Endometrial microvascular endothelial cells (primary cell): Measurements from ENCODE around the gene LEKR1. TPM values are rescaled to one million over a fixed set of nuclear protein-coding genes. Genes with fewer than 3 reads are reported as not detected.
"Not testable (repeated sequence)": the region's sequence is repeated elsewhere in the genome, so short reads cannot be mapped to it uniquely, and the experiment has no call there.

ENCODE experiments used
- in situ Hi-C: cut with HindIII; loops from 2 replicates; pipeline ENCODE4 v1.10.0; 2017; ENCODE audit warnings: low sequenced_read_pairs, low pct_unique_long_range_greater_than_20kb; ENCODE audit errors: inconsistent ontology term
- total RNA-seq: library from RNA; depleted of rRNA; stranded (reverse); fragments of >200 nt; gene quantifications from one replicate; pipeline ENCODE4 v1.2.3, GENCODE V29; 2015; ENCODE audit errors: inconsistent ontology term

The LEKR1 gene
- total RNA-seq, 1 donor from 2014 or later = 0.09 TPM

DNA sequence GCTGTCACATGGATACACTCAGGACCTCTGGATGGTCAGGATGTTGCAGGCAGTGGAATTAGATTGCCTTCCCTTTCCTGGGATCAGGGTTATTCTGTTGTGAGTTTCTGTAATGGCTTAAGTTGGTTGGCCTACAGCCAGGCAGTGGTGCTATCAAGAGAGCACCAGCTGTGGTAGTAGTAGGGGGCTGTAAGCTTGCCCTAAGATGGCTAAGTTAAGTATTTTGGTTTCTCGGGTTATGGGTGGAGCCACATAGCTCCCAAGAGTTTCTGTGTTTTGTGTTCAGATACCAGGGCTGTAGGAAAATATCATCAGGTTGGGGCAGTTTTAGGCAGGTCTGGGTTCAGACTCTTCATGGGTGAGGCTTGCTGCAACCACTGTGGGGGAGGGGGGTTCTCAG is 59.6 kb downstream of the LEKR1 start:
- in situ Hi-C loops = no loop called here

DNA sequence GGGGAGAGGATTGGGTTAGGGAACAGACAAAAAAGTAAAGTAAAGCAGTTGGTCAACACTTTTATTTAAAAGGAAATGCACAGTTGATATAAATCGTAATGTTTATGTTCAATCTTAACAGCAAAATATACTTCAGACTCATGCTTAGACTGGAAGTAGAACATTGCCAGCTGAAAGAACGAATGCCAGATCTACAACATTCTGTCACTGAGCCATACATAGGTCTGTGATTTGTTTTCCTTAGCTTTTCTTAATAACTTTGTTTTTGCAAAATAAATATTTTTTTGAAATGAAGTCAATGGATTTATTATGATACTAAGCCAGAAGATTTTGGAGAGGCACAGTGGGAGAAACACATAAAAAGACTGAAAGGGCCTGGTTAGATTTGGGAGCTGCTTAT is 62.0 kb downstream of the LEKR1 start:
- in situ Hi-C loops = no loop called here

DNA sequence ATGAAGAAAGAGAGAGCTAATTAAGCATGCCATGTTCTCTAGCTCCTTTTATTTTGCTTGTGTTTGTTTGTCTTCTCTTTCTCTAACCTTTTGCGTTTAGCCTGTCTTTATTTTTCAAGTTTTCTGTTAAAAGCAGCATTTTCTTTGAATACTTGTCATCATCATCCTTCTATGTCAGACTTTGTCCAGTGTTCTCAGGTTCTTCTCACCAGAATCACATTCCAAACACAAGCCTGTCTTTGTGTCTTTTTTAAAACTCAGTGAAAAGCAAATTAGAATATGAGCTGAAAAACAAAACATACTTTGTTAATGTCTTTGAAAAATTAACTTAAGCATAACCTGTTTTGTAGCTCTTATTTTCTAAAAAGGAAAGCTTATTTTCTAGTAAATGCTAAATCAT is 62.4 kb downstream of the LEKR1 start:
- in situ Hi-C loops = no loop called here

DNA sequence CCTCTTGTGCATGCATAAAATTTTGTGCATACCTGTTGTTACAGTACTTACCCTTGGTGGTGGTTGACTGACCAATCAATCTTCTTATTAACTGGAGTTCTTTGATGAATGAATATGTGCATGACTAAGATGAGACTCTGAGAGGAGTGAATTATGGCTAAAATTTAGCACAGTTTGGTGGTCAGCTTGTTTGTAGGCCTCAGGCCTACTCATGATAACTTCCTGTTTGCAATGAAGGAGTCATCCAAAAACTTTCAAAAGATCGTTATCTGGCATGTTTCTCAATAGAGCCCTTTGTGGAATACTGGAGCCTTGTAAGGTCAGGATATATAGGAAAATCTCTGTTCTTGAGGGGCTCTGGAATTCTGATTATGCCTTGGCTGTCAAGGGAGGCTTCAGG is 66.5 kb downstream of the LEKR1 start:
- in situ Hi-C loops = no loop called here

DNA sequence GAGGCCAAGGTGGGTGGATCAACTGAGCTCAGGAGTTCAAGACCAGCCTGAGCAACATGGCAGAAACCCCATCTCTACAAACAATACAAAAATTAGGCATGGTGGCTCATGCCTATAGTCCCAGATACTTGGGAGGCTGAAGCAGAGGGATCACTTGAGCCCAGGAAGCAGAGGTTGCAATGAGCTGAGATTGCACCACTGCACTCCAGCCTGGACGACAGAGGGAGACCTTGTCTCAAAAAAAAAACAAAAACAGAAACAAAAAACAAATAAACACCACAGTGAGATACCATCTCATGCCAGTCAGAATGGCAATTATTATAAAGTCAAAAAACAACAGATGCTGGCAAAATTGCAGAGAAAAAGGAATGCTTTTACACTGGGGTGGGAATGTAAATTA is 69.2 kb downstream of the LEKR1 start:
- in situ Hi-C loops = not testable (repeated sequence)

DNA sequence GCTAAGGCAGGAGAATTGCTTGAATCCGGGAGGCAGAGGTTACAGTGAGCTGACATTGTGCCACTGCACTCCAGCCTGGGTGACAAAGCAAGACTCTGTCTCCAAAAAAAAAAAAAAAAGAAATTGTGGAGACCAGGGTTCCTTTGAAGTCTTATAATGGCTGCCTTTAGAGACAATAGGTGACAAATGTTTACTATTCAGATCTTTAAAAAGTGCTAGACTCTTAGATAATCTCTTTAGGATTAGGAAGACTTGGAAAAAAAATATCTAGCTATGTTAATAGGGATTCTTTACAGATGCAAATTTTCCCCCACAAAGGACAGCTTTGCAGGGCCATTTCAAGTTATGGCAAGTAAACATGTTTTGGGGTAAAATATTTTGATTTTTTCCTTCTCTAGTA is 71.7 kb downstream of the LEKR1 start:
- in situ Hi-C loops = not testable (repeated sequence)

DNA sequence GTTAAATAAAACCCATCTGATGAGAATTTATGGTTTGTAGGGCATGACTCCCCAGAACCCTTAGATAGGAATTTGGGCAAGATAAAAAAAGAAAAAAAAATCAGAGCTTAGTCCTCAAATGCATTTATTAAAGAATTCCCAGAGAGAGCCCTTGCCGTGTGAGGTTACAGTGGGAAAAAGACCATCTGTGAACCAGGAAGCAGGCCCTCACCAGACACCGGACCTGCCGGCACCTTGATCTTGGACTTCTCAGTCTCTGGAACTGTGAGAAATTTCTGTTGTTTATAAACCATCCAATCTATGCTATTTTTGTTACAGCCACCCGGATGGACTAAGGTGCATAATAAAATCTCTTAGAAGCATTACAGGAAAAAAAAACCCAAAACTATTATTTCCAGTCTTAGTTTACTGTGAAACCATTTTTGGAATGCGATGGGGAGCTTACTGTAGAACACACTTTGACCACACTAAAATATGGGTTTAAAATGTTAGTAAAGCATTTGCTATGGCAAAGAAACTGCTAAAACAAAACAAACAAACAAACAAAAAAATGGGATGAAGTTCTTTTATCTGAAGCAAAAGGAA is 72.2 kb downstream of the LEKR1 start:
- in situ Hi-C loops = no loop called here

DNA sequence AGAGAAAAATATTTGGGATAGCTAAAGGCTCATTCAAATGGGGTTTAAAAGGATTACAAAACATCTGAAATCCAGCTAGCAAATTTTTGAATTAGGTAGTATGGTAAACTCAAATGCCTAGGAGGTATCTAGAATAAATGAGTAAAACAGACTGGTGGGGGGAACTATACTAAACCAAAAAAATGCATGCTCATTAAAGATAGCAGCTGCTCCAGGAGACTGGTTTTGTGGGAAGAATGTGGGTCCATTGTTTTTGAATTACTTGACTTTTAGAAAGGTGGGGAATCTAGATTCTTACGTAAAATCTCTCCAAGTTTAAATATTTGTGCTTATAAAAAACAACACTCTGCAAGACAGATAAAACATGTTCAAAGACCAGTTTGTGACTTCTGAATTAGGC is 73.8 kb downstream of the LEKR1 start:
- in situ Hi-C loops = no loop called here

DNA sequence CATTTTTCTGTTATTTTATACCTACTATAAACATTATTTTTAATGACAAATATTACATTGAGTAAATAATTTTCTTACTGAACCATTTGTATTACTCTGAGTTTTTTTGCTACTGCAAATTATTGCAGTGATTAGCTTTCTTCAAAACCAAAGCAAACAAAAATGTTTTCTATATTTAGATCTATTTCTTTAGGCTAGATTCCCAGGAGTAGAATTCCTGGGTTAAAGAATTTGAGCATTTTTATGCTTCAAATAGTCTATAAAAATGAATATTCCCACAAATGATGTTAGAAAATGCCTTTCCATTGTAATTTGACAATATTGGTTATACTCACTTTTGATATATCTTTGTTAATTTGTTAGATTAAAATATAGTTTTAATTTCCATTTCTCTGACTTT is 76.8 kb downstream of the LEKR1 start:
- in situ Hi-C loops = no loop called here

DNA sequence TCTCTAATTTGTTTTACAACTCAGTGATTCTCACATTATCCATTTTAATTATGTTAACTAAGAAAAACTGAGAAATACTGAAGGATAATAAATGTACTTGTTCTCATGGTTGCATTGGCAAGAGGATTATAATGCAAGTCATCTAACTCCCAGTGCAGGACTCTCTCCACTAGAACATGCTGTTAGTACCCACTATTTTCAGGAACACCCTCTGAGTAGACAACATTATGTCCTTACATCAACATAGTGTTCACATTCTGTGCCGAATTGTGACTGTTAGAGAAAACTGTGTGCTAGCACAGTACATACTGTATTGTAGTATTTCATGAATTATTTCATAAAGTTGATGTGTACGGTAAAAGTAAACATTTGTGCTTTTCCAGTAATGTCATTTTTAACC is 80.1 kb downstream of the LEKR1 start:
- in situ Hi-C loops = no loop called here

DNA sequence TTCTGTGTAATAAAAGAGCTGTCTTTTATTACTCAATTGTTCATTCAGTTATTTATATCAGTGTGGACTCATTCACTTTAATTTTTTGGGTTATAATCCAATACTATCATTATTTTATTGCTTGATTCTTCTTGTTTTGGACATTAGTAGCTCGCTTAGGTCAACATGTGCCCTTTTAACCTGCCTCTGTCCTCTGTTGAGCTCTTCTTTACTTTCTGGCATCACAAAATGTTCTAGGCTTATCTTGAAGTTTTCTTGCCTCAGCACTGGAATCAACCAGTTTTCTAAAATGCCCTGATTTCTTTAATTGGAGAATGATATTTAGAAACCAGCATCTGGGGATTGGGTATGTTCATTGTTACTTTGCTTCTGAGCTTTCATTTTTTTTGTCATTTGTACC is 82.2 kb downstream of the LEKR1 start:
- in situ Hi-C loops = no loop called here

DNA sequence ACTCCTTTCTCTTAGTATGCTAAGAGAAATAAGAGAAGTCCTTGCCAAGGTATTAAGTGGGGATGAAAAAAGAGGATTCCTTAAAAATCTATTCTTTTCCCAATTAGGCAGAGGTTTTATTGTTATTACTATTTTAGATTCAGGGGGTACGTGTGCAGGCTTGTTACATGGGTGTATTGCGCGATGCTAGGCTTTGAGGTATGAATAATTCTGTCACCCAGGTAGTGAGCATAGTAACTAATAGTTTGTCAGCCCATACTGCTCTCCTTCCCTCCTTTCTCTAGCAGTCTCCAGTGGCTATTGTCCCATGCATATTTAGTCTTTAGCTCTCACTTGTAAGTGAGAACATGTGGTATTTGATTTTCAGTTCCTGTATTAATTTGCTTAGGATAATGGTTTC is 83.9 kb downstream of the LEKR1 start:
- in situ Hi-C loops = no loop called here

DNA sequence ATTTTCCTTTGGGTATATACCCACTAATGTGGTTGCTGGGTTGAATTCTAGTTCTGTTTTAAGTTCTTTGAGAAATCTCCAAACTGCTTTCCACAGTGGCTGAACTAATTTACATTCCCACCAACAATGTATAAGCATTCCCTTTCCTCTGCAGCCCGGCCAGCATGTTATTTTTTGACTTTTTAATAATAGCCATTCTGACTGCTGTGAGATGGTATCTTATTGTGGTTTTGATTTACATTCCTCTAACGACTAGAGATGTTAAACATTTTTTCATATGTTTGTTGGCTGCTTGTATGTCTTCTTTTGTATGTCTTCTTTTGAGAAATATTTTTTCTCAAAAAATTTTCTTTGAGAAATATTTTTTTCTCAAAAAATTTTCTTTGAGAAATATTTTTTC is 84.7 kb downstream of the LEKR1 start:
- in situ Hi-C loops = not testable (repeated sequence)

DNA sequence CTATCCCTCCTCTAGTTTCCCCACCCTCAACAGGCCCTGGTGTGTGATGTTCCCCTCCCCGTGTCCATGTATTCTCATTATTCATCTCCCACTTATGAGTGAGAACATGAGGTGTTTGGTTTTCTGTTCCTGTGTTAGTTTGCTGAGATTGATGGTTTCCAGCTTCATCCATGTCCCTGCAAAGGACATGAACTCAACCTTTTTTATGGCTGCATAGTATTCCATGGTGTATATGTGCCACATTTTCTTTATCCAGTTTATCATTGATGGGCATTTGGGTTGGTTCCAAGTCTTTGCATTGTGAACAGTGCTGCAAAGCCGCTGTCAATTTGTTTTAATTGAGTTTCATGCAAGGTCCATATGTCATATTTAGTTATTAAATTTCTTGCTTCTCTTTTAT is 88.1 kb downstream of the LEKR1 start:
- in situ Hi-C loops = not testable (repeated sequence)

DNA sequence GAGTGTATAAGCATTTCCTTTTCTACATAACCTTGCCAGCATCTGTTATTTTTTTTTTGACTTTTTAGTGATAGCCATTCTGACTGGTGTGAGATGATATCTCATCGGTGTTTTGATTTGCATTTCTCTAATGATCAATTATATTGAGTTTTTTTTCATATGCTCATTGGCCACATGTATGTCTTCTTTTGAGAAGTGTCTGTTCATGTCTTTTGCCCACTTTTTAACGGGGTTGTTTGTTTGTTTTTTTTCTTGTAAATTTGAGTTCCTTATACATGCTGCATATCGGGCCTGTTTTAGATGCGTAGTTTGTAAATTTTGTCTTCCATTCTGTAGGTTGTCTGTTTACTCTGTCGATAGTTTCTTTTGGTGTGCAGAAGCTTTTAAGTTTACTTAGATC is 89.2 kb downstream of the LEKR1 start:
- in situ Hi-C loops = no loop called here

DNA sequence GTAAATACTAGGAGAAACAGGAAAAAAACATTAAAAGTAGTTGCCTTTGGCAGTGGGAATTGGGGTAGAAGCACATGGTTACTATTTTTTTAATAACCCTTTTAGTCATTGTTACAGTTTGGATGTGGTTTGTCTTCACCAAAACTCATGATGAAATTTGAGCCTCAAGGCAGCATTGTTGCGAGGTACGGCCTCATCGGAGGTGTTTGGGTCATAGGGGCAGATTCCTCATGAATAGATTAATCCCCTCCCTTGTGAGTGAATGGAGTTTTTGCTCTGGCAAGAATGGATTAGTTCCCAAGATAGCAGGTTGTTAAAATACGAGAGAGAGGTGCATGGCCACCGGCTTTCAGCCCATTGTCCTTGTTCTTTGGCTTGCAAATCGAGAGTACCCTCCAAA is 92.6 kb downstream of the LEKR1 start:
- in situ Hi-C loops = no loop called here

DNA sequence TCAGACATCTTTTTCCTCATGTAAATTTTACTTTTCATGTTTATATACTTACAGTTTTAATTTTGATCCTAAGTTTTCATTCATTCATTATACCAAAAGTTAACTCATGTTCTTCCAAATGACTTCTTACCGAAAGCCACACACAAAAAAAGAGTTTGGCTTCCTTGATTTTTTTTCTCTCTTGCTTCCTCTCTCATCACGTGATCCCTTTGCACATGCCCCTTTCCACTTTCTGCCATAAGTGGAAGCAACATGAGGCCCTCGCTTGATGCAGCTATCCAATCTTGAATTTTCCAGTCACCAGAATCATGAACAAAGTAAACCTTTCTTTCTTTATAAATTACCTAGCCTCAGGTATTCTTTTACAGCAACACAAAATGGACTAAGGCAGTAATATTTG is 93.7 kb downstream of the LEKR1 start:
- in situ Hi-C loops = no loop called here

DNA sequence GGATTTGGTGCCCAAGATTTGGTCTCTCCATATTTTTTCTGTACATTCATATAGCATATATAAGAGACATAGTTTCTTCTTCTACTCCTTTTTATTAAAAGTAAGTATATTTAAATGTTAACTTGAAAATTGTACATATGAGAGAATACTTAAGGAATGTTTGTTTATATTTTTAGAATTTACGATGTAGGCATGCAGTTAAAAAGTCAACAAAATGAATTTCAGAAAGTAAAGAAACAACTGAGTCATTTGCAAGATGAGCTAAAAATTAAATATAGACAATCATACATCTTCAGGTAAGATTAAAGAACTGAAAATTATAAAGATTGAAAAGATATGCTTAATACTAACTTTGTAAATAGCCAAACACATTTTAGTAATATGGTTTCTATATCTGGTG is 94.2 kb downstream of the LEKR1 start:
- in situ Hi-C loops = no loop called here

DNA sequence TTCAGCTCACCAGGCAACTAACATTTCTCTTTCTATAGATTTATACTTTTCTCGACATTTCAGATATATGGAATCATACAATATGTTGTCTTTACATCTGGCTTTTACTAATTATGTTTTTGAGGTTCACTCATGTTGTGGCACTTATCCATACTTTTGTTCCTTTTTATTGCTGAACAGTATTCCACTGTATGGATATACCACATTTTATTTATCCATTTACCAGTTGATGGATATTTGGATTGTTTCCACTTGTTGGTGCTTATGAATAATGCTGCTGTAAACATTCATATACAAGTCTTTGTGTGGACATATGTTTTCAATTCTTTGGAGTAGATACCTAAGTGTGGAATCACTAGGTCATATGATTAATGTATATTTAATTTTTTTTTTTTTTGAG is 97.2 kb downstream of the LEKR1 start:
- in situ Hi-C loops = no loop called here

DNA sequence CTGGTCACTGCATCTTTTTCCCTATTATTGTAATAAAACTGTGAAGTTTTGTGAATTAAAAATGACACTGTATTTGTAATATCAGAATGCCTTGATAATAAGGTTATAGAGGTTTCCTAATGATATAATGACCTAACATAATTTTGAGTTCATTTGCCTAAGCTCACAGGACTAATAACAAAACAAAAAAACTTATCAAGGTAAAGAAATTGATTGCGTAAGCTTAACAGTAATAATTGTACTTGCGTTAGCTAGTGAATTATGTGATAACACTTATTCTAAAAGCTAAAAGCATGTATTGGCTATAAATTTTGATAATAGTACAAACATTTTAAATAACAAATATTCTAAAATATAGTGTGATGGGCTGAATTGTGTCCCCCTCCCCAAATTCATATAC is 112.6 kb downstream of the LEKR1 start:
- in situ Hi-C loops = no loop called here

DNA sequence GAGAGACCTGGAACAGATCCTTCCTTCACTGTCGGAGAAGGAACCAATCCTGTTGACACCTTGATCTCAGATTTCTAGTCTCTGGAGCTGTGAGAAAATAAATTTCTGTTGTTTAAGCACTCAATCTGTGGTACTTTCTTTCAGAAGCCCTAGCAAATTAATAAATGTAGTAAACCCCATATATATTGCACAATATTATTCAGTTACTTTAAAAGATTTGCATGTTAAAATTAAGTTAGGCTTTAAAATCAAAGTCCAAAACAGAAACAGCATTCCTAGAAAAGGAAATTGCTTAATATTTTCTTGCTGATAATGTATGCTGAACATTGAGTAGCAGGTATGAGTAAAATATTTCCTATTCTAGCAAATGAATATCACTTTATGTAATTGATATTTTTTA is 113.2 kb downstream of the LEKR1 start:
- in situ Hi-C loops = no loop called here

DNA sequence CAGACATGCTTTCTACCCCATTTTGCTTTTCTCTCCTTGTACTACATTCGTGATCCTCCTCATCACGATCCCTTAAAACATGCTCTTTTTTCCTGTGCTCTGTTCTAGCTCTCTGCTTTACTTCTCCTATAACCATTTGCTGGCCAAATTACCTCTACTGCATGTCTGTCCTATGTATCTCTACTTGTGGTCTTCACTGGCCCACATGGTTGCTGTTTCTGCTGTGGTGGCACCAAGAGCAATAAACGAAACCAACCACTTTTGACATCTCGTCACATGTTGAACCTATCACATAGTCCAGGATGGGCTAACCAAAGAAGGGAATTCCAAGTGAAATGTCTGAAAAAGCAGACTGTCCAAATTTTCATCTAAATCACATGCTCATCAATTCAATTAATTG is 115.2 kb downstream of the LEKR1 start:
- in situ Hi-C loops = no loop called here
